GM12878 (cell line): ENCODE results near the gene POLN.

Source experiments
- BCL11A ChIP-seq: IDR thresholded peaks from 2 replicates; pipeline ENCODE4 v1.6.1; 2011; ENCODE audit warnings: low read depth, low read length
- MEF2A ChIP-seq: IDR thresholded peaks from 2 replicates; pipeline ENCODE4 v1.6.1; 2011; ENCODE audit warnings: low read depth, mild to moderate bottlenecking, low read length, moderate library complexity; ENCODE audit not compliant: insufficient read depth
- NBN ChIP-seq: fragments of 450-650 bp; IDR thresholded peaks from 2 replicates; pipeline ENCODE4 v1.6.1; 2016

- TF ChIP-seq NBN (no peak), MEF2A (no peak), BCL11A (no peak)
Observed at GRCh38 chr4:2101346-2102044, 140.4 kb downstream of the POLN start.
